Measurements from ENCODE around the gene NDFIP2. TPM values are rescaled to one million over a fixed set of nuclear protein-coding genes. Genes with fewer than 3 reads are reported as not detected.

NDFIP2 gene
- polyA plus RNA-seq, 1 of the 3 experiments (the other 2 are of a cell fraction): 21.4 TPM

DNA sequence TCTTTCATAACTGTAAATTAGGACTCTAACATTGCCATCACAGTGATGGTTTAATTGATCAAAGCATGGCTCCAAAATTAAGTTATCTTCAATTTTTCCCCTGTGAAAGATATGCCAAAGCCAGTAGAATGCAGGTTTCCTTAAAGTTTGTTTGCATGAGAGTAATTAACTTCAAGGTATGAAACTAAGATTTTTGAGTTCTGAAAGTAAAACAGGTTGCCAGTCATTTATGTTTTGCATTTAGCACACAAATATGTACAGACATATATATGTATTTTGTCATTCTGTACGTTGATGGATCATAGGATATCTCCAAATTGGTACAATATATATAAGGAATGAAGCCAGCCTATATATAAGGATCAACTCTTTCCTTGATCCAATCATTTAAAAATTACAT lies 23.6 kb upstream of the NDFIP2 start:
- TF ChIP-seq, protein P1, sequence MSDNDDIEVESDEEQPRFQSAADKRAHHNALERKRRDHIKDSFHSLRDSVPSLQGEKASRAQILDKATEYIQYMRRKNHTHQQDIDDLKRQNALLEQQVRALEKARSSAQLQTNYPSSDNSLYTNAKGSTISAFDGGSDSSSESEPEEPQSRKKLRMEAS (IDR thresholded peaks at IDR 0.05; ENCODE audit: low read depth): no peak
- TF ChIP-seq NFIC (IDR thresholded peaks at IDR 0.05; ENCODE audit: borderline replicate concordance) (no peak), TAF1 (IDR thresholded peaks at IDR 0.05; ENCODE audit: borderline replicate concordance, low read depth, low read length) (no peak), GABPA (IDR thresholded peaks at IDR 0.05; ENCODE audit: low read depth) (no peak), RXRA (IDR thresholded peaks at IDR 0.05; ENCODE audit: borderline replicate concordance, low read depth) (no peak), MEF2A (IDR thresholded peaks at IDR 0.05; ENCODE audit: borderline replicate concordance, low read depth) (no peak), CHD2 (IDR thresholded peaks at IDR 0.05; ENCODE audit: low read length, partially characterized antibody) (no peak)
- TF ChIP-seq, protein P2, sequence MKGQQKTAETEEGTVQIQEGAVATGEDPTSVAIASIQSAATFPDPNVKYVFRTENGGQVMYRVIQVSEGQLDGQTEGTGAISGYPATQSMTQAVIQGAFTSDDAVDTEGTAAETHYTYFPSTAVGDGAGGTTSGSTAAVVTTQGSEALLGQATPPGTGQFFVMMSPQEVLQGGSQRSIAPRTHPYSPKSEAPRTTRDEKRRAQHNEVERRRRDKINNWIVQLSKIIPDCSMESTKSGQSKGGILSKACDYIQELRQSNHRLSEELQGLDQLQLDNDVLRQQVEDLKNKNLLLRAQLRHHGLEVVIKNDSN (IDR thresholded peaks at IDR 0.05; ENCODE audit: borderline replicate concordance, low read depth): no peak
- CTCF ChIA-PET: interaction anchor here (2.4 kb wide), 1 partner anchor 34 kb away, joined by 9 read pairs; no protein-coding TSS in a partner anchor
- H3K27ac ChIP-seq (ENCODE audit: low read depth in 2 of 2, low read length in 1 of 2): peak overlapping the region in 1 of 2 experiments; percentile 32; a peak in 1 of 4 replicates

DNA sequence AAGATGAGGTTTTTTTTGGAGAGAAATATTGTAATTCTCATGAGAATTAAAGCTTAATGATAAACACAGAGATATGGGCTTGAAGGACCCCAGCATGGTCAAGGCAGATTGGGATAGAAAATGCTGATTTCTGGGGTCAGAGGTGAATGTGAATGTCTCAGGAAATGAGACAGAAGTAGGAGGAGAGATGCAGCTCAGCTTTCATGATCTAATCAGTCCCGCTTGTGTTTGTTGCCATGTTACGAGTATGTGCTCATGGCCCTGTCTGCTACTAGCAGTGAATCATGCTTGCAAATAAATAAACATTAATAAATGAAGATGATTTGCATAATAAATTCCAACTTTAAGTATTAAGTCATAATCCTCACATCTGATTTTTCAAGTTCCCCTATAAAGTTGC lies 23.0 kb upstream of the NDFIP2 start:
- peak overlapping the region in 1 of 2 experiments; percentile 44; a peak in 1 of 4 replicates for H3K27ac ChIP-seq (ENCODE audit: low read depth in 2 of 2, low read length in 1 of 2)
- H3K9ac ChIP-seq: no peak overlapping the region
- 53% methylated on average over 2 of the region's 2 CpGs for WGBS (ENCODE audit: low lambda C conversion rate)
- H3K9me2 ChIP-seq: no peaks in the 10 kb centered on the region
- H3K4me1 ChIP-seq (ENCODE audit: control insufficient read depth in 1 of 2, insufficient read depth in 2 of 2, low read depth in 1 of 2, low read length in 1 of 2): no peaks in the 10 kb centered on the region; a peak in 1 of 4 replicates
- ChIA-PET CTCF (interaction anchor here (0.7 to 2.2 kb wide), 2 partner anchors 34 to 73 kb away, joined by 3 to 8 read pairs; no protein-coding TSS in a partner anchor), POLR2A (no interaction called here)
- H3K79me2 ChIP-seq (ENCODE audit: insufficient read depth): no peaks in the 10 kb centered on the region
- H3K4me3 ChIP-seq (ENCODE audit: low read depth in 2 of 2, low read length in 1 of 2): no peak overlapping the region
- H3K27me3 ChIP-seq (ENCODE audit: insufficient read depth): no peaks in the 10 kb centered on the region
- no peaks in the 10 kb centered on the region for H4K20me1 ChIP-seq (ENCODE audit: insufficient read depth)
- no peaks in the 10 kb centered on the region for H3K9me3 ChIP-seq
- H2AFZ ChIP-seq (ENCODE audit: low read depth): no peak overlapping the region
- H3F3A ChIP-seq (replicated peaks; ENCODE audit: insufficient read depth): no peaks in the 10 kb centered on the region
- DNase-seq: no peak
- no peaks in the 10 kb centered on the region for H3K36me3 ChIP-seq (replicated peaks in 1 of 2; ENCODE audit: control insufficient read depth in 1 of 2, insufficient read depth in 2 of 2, low read length in 1 of 2)
- no peak overlapping the region for H3K4me2 ChIP-seq
- TF ChIP-seq, protein P3, sequence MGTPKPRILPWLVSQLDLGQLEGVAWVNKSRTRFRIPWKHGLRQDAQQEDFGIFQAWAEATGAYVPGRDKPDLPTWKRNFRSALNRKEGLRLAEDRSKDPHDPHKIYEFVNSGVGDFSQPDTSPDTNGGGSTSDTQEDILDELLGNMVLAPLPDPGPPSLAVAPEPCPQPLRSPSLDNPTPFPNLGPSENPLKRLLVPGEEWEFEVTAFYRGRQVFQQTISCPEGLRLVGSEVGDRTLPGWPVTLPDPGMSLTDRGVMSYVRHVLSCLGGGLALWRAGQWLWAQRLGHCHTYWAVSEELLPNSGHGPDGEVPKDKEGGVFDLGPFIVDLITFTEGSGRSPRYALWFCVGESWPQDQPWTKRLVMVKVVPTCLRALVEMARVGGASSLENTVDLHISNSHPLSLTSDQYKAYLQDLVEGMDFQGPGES (IDR thresholded peaks at IDR 0.05; ENCODE audit: low read depth, low read length): no peak
- TF ChIP-seq, protein P4, sequence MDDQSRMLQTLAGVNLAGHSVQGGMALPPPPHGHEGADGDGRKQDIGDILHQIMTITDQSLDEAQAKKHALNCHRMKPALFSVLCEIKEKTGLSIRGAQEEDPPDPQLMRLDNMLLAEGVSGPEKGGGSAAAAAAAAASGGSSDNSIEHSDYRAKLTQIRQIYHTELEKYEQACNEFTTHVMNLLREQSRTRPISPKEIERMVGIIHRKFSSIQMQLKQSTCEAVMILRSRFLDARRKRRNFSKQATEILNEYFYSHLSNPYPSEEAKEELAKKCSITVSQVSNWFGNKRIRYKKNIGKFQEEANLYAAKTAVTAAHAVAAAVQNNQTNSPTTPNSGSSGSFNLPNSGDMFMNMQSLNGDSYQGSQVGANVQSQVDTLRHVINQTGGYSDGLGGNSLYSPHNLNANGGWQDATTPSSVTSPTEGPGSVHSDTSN (IDR thresholded peaks at IDR 0.05): no peak
- TF ChIP-seq EZH2phosphoT487 (IDR thresholded peaks at IDR 0.05; ENCODE audit: borderline replicate concordance, low read depth) (no peak), MEF2A (IDR thresholded peaks at IDR 0.05; ENCODE audit: borderline replicate concordance, low read depth) (no peak), RAD21 (IDR thresholded peaks at IDR 0.05; ENCODE audit: low read length) (no peak), GABPA (IDR thresholded peaks at IDR 0.05; ENCODE audit: low read depth) (no peak), GATA2 (CRISPR knock-in tag; IDR thresholded peaks at IDR 0.05) (no peak), FOXM1 (IDR thresholded peaks at IDR 0.05; ENCODE audit: low read depth) (no peak), SIN3A (IDR thresholded peaks at IDR 0.05; ENCODE audit: borderline replicate concordance, low read depth, low read length) (no peak), TEAD4 (IDR thresholded peaks at IDR 0.05; ENCODE audit: borderline replicate concordance, insufficient read depth) (no peak), JUND (IDR thresholded peaks at IDR 0.05) (no peak), RCOR1 (IDR thresholded peaks at IDR 0.05; ENCODE audit: low read length) (no peak), ELF1 (IDR thresholded peaks at IDR 0.05) (no peak), RFX5 (IDR thresholded peaks at IDR 0.05; ENCODE audit: low read length) (no peak), SMC3 (IDR thresholded peaks at IDR 0.05; ENCODE audit: low read depth, low read length) (no peak), FOSL2 (IDR thresholded peaks at IDR 0.05; ENCODE audit: borderline replicate concordance, low read depth) (no peak)
- TF ChIP-seq, protein P5, sequence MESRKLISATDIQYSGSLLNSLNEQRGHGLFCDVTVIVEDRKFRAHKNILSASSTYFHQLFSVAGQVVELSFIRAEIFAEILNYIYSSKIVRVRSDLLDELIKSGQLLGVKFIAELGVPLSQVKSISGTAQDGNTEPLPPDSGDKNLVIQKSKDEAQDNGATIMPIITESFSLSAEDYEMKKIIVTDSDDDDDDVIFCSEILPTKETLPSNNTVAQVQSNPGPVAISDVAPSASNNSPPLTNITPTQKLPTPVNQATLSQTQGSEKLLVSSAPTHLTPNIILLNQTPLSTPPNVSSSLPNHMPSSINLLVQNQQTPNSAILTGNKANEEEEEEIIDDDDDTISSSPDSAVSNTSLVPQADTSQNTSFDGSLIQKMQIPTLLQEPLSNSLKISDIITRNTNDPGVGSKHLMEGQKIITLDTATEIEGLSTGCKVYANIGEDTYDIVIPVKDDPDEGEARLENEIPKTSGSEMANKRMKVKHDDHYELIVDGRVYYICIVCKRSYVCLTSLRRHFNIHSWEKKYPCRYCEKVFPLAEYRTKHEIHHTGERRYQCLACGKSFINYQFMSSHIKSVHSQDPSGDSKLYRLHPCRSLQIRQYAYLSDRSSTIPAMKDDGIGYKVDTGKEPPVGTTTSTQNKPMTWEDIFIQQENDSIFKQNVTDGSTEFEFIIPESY (IDR thresholded peaks at IDR 0.05; ENCODE audit: borderline replicate concordance, low read depth): no peak

More for the DNA sequence above, 23.6 kb upstream of the NDFIP2 start:
- 90% methylated on average over 1 of the region's 1 CpG for WGBS (ENCODE audit: low lambda C conversion rate)
- Histone ChIP-seq H3K27me3 (ENCODE audit: insufficient read depth) (no peaks in the 10 kb centered on the region), H3K9ac (no peak overlapping the region), H3K4me2 (no peak overlapping the region), H3K4me3 (ENCODE audit: low read depth in 2 of 2, low read length in 1 of 2) (no peak overlapping the region), H3K4me1 (ENCODE audit: control insufficient read depth in 1 of 2, insufficient read depth in 2 of 2, low read depth in 1 of 2, low read length in 1 of 2) (no peaks in the 10 kb centered on the region; a peak in 2 of 4 replicates), H2AFZ (ENCODE audit: low read depth) (no peak overlapping the region), H3K9me3 (no peaks in the 10 kb centered on the region), H3F3A (replicated peaks; ENCODE audit: insufficient read depth) (no peaks in the 10 kb centered on the region), H3K9me2 (no peaks in the 10 kb centered on the region), H3K79me2 (ENCODE audit: insufficient read depth) (no peaks in the 10 kb centered on the region), H3K36me3 (replicated peaks in 1 of 2; ENCODE audit: control insufficient read depth in 1 of 2, insufficient read depth in 2 of 2, low read length in 1 of 2) (no peaks in the 10 kb centered on the region), H4K20me1 (ENCODE audit: insufficient read depth) (no peaks in the 10 kb centered on the region)
- no peak for DNase-seq
- POLR2A ChIA-PET: no interaction called here
